Adipose tissue (tissue), 3 donors: ENCODE measurements around the gene CAMK4. TPM values are rescaled to one million over a fixed set of nuclear protein-coding genes. Genes with fewer than 3 reads are reported as not detected.

Source experiments
- H3K27ac ChIP-seq: one replicate; pipeline ENCODE4 v1.5.1; 2013; ENCODE audit warnings: low read depth, low read length
- WGBS, 3 donors: extraction: QIAGEN DNeasy Blood & Tissue Kit; methylation state at CpG; one replicate each; pipeline ENCODE4 v1.1.7; 2013; 5-methylcytosine and 5-hydroxymethylcytosine counted together
- polyA plus RNA-seq, 3 donors: library from polyadenylated mRNA; stranded (reverse); fragments of 200-250 nt; gene quantifications; one replicate each; pipeline ENCODE4 v1.2.3, GENCODE V29; 2013
- donor health status: healthy with polysubstance abuse.
- donor health status: Bipolar disorder and iron deficiency.
- donor health status: healthy.

Gene CAMK4
- polyA plus RNA-seq, 3 donors: 0.17 to 0.43 TPM; not detected in 1

- WGBS, 3 donors: 76 to 88% (median 86%) methylated on average over 1 of the region's 1 CpG
- no peak overlapping the region for H3K27ac ChIP-seq
Measured at GRCh38 chr5:111535879-111536549, 311.8 kb downstream of the CAMK4 start.

- no peak overlapping the region for H3K27ac ChIP-seq
- WGBS, 3 donors: 60 to 73% (median 67%) methylated on average over 1 of the region's 1 CpG
Measured at GRCh38 chr5:111537141-111538024, 313.2 kb downstream of the CAMK4 start.

Other genes with a start within 250 kb of the CAMK4 start
- gene TSLP, start 152.7 kb upstream of the CAMK4 start, polyA plus RNA-seq: 1 to 10 TPM in 2 of 3 donors, under 1 TPM in 1; 0.06 to 4.5 (median 1.5) TPM
- gene WDR36, start 132.0 kb upstream of the CAMK4 start, polyA plus RNA-seq: 1 to 10 TPM; 3.5 to 7.9 (median 7.1) TPM